Cardiac septum (tissue), 1 donor: ENCODE data around the gene CLCNKB. TPM values are rescaled to one million over a fixed set of nuclear protein-coding genes. Genes with fewer than 3 reads are reported as not detected.
"Not testable (repeated sequence)": the region's sequence is repeated elsewhere in the genome, so short reads cannot be mapped to it uniquely, and the experiment has no call there.

Experiments
- DNase-seq: peaks from one replicate; pipeline ENCODE4 v3.0.0-alpha.2; 2020; ENCODE audit warnings: low spot score
- intact Hi-C: fragments of 100-400 bp; cut with DNase I; formaldehyde crosslinking; loops from one replicate; pipeline ENCODE4 v1.14.0; 2022
- total RNA-seq: library from RNA; stranded (reverse); fragmentation: NEBNext Ultra II Directional; extraction: Animal tissue kit (Norgen Biotek cat#: 25700); gene quantifications from one replicate; pipeline ENCODE4 v1.2.1, GENCODE V29; 2021
- donor health status: DM: no; HTN: no; CAD: no.

The CLCNKB gene
- total RNA-seq, 1 donor from 2014 or later: 2.0 TPM

GRCh38 chr1:16053781-16054502 lies 10.4 kb downstream of the CLCNKB start:
- no peak for DNase-seq
- intact Hi-C loops: loop anchor here (5.0 kb wide), 1 partner anchor 257 kb away; no protein-coding TSS in a partner anchor

- intact Hi-C loops: loop anchor here (5.0 kb wide), 1 partner anchor 258 kb away; no protein-coding TSS in a partner anchor
- no peak for DNase-seq
These were observed 11.3 kb downstream of the CLCNKB start for GRCh38 chr1:16054598-16055540.

DNA sequence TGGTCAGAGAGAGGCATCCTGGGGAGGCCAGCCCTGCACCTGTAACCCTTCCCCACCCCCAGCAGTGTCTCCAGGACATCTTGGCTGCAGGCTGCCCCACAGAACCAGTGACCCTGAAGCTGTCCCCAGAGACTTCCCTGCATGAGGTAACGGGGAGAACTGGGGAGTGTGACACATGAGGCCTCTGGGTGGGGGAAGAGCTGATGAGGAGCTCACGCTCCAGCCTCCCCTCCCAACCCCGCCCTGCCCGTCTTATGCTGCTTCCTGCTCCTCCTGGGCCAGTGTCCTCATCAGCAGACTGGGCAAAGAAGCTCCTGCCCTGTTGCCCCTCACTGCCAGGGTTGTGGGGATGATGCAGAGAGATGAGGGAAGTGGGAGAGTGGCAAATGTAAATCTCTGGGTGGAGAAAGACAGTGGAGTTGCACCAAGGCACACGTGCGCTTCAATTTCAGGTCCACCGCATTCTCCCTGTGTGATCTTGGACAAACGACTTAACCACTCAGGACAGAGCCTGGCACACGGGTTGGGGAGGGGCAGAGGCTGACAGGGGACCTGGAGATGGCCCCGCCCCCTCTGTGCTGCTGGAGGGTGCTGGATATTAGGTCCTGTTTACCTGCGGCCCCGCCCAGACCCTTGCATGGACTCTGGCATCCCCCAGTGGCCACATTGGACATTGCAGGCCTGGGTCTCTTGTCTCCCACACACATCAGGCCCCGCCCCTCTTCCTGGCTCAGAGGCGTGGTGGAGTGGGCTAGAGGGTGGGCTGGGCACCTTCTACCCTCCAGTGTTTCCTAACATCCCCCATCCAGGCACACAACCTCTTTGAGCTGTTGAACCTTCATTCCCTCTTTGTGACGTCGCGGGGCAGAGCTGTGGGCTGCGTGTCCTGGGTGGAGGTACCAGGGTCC lies 12.3 kb downstream of the CLCNKB start:
- intact Hi-C loops: loop anchor here (1.0 kb wide), 1 partner anchor 47 kb away; no protein-coding TSS in a partner anchor
- peak; percentile 86 for DNase-seq

DNA sequence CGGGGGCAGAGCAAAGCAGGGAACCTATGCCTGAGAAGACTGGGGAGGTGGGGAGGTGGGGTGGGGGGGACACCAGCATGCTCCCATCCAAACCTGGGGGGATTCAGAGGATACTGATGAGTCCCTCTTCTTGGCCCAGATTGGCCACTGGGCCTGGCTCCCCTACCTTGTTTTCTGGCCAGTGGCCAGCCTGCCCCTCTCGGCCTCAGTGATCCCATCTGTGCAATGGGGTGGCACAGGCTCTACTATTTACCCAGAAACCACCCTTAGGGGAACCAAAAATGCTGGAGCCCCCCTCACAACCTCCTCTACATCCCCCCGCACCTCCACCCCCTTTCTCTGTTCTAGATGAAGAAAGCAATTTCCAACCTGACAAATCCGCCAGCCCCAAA lies 12.9 kb downstream of the CLCNKB start:
- intact Hi-C loops: loop anchor here (1.0 kb wide), 1 partner anchor 47 kb away; no protein-coding TSS in a partner anchor
- DNase-seq: not testable (repeated sequence)

- intact Hi-C loops, DNase-seq: not testable (repeated sequence)
These were observed 13.8 kb downstream of the CLCNKB start for GRCh38 chr1:16057314-16057915.

- DNase-seq, intact Hi-C loops: not testable (repeated sequence)
These were observed 15.0 kb downstream of the CLCNKB start for GRCh38 chr1:16058394-16059120.

- no peak for DNase-seq
- intact Hi-C loops: no loop called here
These were observed 17.7 kb downstream of the CLCNKB start for GRCh38 chr1:16061266-16061665.

DNA sequence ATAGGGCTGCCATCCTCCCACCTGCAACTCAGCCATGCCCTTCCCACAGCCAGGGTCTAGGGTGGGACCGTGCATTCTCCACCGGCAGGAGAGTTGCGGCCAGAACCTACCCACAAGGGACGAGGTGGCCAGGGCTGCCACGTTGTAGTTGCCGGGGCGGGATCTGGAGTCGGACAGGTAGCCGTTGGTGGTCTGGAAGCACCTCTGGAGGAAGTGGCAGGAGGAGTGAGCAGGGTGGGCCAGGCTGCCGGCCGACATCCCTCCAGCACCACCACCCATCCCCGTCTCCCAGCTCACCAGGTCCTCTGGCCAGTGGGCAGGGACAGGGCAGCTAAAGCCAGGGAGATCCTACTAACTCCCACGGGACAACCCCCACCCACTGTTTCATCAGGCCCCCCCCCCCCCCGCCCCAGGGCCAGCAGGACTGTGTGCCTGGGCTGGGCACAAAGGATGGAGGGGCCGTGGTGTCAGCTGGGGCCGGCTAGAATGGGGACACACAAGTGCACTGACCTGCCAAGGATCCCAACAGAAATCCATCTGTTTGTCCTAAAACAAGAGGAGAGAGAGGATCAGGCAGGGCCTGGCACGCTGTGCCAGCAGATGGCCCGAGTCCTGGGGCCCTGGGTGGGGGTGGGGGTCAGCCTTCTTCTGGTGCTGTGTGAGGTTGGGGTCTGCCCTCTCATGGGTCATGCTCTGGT lies 18.6 kb downstream of the CLCNKB start:
- intact Hi-C loops: loop anchor here (1.0 kb wide), 1 partner anchor 22 kb away; no protein-coding TSS in a partner anchor

GRCh38 chr1:16062687-16063075 lies 19.1 kb downstream of the CLCNKB start:
- not testable (repeated sequence) for DNase-seq
- intact Hi-C loops: loop anchor here (1.0 kb wide), 1 partner anchor 22 kb away; no protein-coding TSS in a partner anchor

More for the DNA sequence above, 18.6 kb downstream of the CLCNKB start:
- DNase-seq: not testable (repeated sequence)

GRCh38 chr1:16063226-16063829 lies 19.7 kb downstream of the CLCNKB start:
- DNase-seq: no peak
- intact Hi-C loops: no loop called here

DNA sequence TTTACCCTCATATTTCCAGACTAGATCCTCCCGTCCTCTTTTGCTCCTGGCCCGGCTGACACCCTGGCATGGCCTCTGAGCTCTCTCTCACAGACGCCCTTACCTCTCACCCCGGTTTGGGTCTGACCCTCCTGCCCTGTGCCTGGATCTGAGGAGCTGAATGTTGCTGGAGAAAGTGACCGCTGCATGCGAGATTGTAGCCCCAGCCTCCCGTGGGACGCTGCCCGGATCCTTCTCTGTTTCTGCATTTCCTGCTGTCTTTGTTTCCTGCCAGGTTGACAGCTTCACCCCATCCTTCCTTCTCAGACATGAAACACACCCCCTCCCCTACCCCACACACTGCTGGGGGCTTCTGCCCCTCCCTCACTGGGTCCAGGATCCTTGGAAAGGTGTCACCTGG lies 20.3 kb downstream of the CLCNKB start:
- intact Hi-C loops: no loop called here
- DNase-seq: no peak

- intact Hi-C loops: no loop called here
- no peak for DNase-seq
These were observed 21.1 kb downstream of the CLCNKB start for GRCh38 chr1:16064536-16065268.

- intact Hi-C loops: no loop called here
- no peak for DNase-seq
These were observed 21.6 kb downstream of the CLCNKB start for GRCh38 chr1:16065269-16065576.

DNA sequence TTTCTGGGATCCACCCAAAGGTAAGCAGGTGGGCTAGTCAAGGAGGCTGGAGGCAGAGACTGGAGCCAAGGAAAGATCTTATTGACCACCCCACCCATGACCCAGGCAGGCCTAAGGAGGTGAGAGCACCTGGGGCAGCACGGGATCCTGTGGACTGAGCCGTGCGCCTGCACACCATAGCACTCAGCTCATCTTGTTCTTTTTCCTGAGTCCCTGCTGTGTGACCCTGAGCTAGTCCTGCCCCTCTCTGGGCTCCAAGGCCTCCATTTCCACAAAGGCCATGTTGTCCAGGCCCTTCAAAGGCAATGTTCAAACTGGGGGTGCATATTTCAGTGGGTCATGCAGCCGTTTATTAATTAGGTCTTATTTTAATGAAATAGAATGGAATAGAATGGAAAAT lies 22.7 kb downstream of the CLCNKB start:
- DNase-seq: no peak
- intact Hi-C loops: no loop called here

DNA sequence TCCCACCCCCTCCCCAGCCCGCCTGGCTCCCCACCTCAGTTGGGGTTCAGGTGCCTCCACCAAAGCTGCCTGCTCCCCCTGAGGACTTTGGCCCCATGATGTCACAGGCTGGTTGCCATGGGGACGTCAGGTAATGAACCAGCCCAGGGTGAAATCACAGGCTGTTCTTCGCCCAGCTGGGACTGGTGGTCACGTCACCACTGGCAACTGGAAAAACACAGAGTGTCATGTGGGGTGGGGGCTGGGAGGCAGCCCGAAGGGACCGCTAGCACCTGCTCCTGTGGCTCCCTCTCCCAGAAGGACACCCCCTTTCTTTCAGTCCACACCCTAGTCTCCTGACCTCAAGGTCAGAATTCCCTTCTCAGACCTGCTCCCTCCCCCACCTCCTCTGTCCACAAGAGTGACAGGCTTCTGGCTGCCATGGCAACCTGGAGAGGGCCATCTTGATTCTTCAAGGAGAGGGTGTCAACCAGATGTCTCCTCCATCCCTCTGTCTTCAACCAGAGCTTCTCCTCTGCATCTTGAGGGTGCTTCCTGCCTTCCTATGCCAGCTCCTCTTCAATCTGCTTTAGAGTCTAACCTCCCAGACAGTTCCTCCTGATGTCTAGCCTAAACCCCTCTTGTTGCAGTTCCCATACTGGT lies 23.7 kb downstream of the CLCNKB start:
- no peak for DNase-seq
- intact Hi-C loops: no loop called here

DNA sequence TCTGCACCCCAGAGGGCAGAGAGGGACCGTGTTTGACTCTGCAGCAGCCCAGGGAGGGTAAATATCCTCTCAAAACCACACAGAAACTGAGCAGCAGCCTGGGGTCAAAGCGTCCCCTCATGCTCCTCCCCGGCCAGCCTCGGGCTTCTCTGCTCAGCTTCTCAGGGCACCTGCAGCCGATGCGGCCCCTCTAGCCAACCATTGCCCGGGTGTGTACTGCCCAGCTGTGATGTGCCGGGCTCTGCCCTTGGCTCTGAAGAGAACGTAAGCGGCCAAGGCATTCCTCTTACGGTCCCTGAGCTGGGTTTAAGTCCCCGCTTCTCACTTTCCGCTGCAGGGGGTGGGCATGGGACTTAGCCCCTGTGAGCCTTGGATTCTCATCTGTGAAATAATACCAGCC lies 24.4 kb downstream of the CLCNKB start:
- intact Hi-C loops: no loop called here
- no peak for DNase-seq
